Right atrium auricular region (tissue), 2 donors: Measurements from ENCODE around the gene GPATCH2. TPM values are rescaled to one million over a fixed set of nuclear protein-coding genes. Genes with fewer than 3 reads are reported as not detected.
"Not testable (repeated sequence)": the region's sequence is repeated elsewhere in the genome, so short reads cannot be mapped to it uniquely, and the experiment has no call there.

ENCODE experiments used
- DNase-seq: peaks from one replicate; pipeline ENCODE4 v3.0.0-alpha.2; 2019; ENCODE audit warnings: low spot score
- H3K27ac ChIP-seq, 2 donors: fragments of 200-600 bp; sonication (generic); 1 replicate in 1 of 2; 2 replicates in 1 of 2; pipeline ENCODE4 v1.5.1; 2016 to 2019
- H3K27me3 ChIP-seq, 2 donors: fragments of 200-600 bp; sonication (generic); one replicate each; pipeline versions ENCODE4 v1.5.1 to v1.6.0; 2017 to 2019
- H3K36me3 ChIP-seq: fragments of 200-600 bp; sonication (generic); one replicate; pipeline ENCODE4 v1.5.1; 2016
- H3K4me1 ChIP-seq, 2 donors: fragments of 200-600 bp; sonication (generic); one replicate each; pipeline versions ENCODE4 v1.5.1 to v1.6.0; 2017 to 2019
- H3K4me3 ChIP-seq, 2 donors: fragments of 200-600 bp; sonication (generic); 1 replicate in 1 of 2; 2 replicates in 1 of 2; pipeline ENCODE4 v1.5.1; 2017 to 2019; ENCODE audit warnings: mild to moderate bottlenecking in 1 of 2, moderate library complexity in 1 of 2
- H3K9me3 ChIP-seq, 2 donors: fragments of 200-600 bp; sonication (generic); one replicate each; pipeline ENCODE4 v1.5.1; 2019
- CTCF ChIP-seq, 2 donors: fragments of 200-600 bp; sonication (generic); IDR thresholded peaks; one replicate each; pipeline ENCODE4 v1.5.1; 2019; ENCODE audit warnings: antibody characterized with exemption in 2 of 2
- total RNA-seq, 2 donors: library from RNA; depleted of rRNA; stranded (reverse); fragments of >200 nt; gene quantifications; one replicate each; pipeline ENCODE4 v1.1.0, GENCODE V29; 2016

GPATCH2 gene
- total RNA-seq, 2 donors from 2014 or later, result 7.9 to 8.5 TPM

DNA sequence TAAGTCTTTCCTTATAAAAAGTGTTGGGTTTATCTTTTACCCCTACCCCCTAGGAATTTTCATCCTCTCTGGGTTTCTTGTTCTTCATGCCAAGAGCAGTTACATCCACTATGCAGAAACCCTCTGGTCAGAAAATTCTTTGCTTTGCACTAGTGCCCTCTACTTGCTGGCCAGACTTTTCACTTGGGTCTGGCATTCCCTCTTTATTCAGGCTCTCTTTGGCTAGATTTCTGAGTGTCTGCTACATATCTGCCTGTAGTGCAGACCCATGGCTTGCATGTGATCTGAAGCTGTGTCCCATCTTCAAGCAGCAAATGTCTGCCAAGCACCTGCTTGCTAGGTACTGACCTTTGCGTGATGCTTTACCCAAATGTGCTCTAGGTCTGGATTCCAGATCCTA, 237.0 kb downstream of the GPATCH2 start:
- H3K27ac ChIP-seq, result no peak overlapping the region
- DNase-seq, result no peak

GRCh38 chr1:217392441-217392840, 238.4 kb downstream of the GPATCH2 start:
- H3K27me3 ChIP-seq, result no peaks in the 10 kb centered on the region
- H3K27ac ChIP-seq, result no peak overlapping the region
- no peak for DNase-seq
- no peaks in the 10 kb centered on the region for H3K36me3 ChIP-seq
- H3K4me1 ChIP-seq, result no peaks in the 10 kb centered on the region
- H3K4me3 ChIP-seq, result no peak overlapping the region
- no peak for TF ChIP-seq CTCF (IDR thresholded peaks at IDR 0.05)
- no peaks in the 10 kb centered on the region for H3K9me3 ChIP-seq

More for the DNA sequence above, 237.0 kb downstream of the GPATCH2 start:
- H3K27me3 ChIP-seq, result no peaks in the 10 kb centered on the region
- no peaks in the 10 kb centered on the region for H3K4me1 ChIP-seq
- H3K36me3 ChIP-seq, result no peaks in the 10 kb centered on the region
- no peak overlapping the region for H3K4me3 ChIP-seq
- no peaks in the 10 kb centered on the region for H3K9me3 ChIP-seq
- TF ChIP-seq CTCF (IDR thresholded peaks at IDR 0.05), result peak in 1 of 2 donors; percentile 50

- H3K27ac ChIP-seq, result no peak overlapping the region
- TF ChIP-seq CTCF (IDR thresholded peaks at IDR 0.05), result no peak
- no peaks in the 10 kb centered on the region for H3K9me3 ChIP-seq
- no peaks in the 10 kb centered on the region for H3K4me1 ChIP-seq
- no peaks in the 10 kb centered on the region for H3K27me3 ChIP-seq
- H3K4me3 ChIP-seq, result no peak overlapping the region
- no peaks in the 10 kb centered on the region for H3K36me3 ChIP-seq
- no peak for DNase-seq
Measured at GRCh38 chr1:217389895-217390294, 241.0 kb downstream of the GPATCH2 start.

DNA sequence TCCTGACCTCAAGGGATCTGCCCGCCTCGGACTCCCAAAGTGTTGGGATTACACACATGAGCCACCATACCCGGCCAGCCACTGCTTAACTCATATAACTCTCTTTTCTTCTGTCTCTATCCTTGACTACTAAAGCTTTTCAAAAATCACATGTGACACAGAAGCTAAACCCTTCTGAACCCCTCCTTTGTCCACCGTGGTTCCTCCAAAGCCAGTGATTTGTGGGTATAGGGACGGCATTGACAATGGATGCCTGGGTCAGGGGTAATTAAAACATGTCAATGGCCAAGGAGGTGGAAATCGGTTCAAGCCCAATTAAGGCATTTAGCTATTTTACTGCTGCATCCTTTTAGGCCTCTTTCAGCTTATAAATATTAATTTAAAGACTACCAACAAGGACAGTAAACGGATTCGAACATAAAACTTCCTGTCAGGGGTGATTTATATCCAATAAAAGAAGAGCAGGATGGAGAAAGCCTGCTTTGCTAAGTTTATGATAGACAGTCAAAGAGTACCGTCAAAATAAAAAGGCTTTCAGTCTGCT, 242.3 kb downstream of the GPATCH2 start:
- no peaks in the 10 kb centered on the region for H3K27me3 ChIP-seq

GRCh38 chr1:217381773-217382172, 249.1 kb downstream of the GPATCH2 start:
- not testable (repeated sequence) for H3K9me3 ChIP-seq, H3K4me1 ChIP-seq, H3K36me3 ChIP-seq, DNase-seq, H3K27ac ChIP-seq, H3K27me3 ChIP-seq, H3K4me3 ChIP-seq

More for the DNA sequence above, 242.3 kb downstream of the GPATCH2 start:
- no peaks in the 10 kb centered on the region for H3K4me1 ChIP-seq
- H3K27ac ChIP-seq, result no peak overlapping the region
- no peaks in the 10 kb centered on the region for H3K9me3 ChIP-seq
- DNase-seq, result no peak
- no peaks in the 10 kb centered on the region for H3K36me3 ChIP-seq
- TF ChIP-seq CTCF (IDR thresholded peaks at IDR 0.05), result no peak
- H3K4me3 ChIP-seq, result no peak overlapping the region

DNA sequence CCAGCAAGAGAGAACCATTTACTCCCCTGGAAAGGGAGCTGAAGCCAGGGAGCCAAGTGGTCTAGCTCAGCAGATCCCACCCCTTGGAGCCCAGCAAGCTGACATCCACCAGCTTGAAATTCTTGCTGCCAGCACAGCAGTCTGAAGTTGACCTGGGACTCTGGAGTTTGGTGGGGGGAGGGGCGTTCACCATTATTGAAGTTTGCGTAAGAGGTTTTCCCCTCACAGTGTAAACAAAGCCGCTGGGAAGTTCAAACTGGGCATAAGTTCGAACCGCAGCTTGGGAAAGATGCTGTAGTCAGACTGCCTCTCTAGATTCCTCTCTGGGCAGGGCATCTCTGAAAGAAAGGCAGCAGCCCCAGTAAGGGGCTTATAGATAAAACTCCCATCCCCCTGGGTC, 251.1 kb downstream of the GPATCH2 start:
- not testable (repeated sequence) for H3K9me3 ChIP-seq, DNase-seq, H3K27me3 ChIP-seq, H3K4me1 ChIP-seq, H3K27ac ChIP-seq, H3K36me3 ChIP-seq, H3K4me3 ChIP-seq

DNA sequence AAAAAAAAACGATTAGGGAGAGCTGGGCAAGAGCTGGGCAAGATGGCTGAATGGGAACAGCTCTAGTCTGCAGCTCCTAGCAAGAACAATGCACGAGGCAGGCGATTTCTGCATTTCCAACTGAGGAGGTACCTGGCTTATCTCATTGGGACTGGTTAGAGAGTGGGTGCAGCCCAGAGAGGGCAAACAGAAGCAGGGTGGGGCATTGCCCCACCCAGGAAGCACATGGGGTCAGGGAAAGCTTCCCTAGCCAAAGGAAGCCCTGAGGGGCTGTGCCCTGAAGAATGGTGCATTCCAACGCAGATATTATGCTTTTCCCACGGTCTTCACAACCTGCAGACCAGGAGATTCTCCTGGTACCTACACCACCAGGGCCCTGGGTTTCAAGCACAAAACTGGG, 251.6 kb downstream of the GPATCH2 start:
- TF ChIP-seq CTCF (IDR thresholded peaks at IDR 0.05), result no peak
- H3K9me3 ChIP-seq, result peaks cover 0 to 8% of the 10 kb centered on the region in 2 donors

More for the DNA sequence above, 251.6 kb downstream of the GPATCH2 start:
- Histone ChIP-seq H3K4me1 (no peaks in the 10 kb centered on the region), H3K27me3 (no peaks in the 10 kb centered on the region), H3K36me3 (no peaks in the 10 kb centered on the region), H3K4me3 (no peak overlapping the region), H3K27ac (no peak overlapping the region)
- DNase-seq, result no peak
